HEK293 (cell line): ENCODE data around the gene MARCHF10.
A peak's percentile ranks its signal among the peaks of the same experiment; 100 is the strongest.

ENCODE experiments used
- BCL6B ChIP-seq: fragments of 450-650 bp; formaldehyde crosslinking; IDR thresholded peaks from 2 replicates; pipeline ENCODE4 v1.5.1; 2017; ENCODE audit warnings: missing biosample characterization, missing genetic modification characterization
- GLI4 ChIP-seq: fragments of 450-650 bp; formaldehyde crosslinking; IDR thresholded peaks from 2 replicates; pipeline ENCODE4 v1.5.1; 2016; ENCODE audit warnings: missing biosample characterization, missing genetic modification characterization
- GLIS1 ChIP-seq: fragments of 450-650 bp; formaldehyde crosslinking; IDR thresholded peaks from 2 replicates; pipeline ENCODE4 v1.5.1; 2016; ENCODE audit warnings: missing biosample characterization, missing genetic modification characterization
- IKZF3 ChIP-seq: fragments of 450-650 bp; IDR thresholded peaks from 2 replicates; pipeline ENCODE4 v1.5.0; 2018; ENCODE audit warnings: missing biosample characterization, mild to moderate bottlenecking, missing genetic modification characterization, moderate library complexity
- KLF7 ChIP-seq: fragments of 450-650 bp; formaldehyde crosslinking; IDR thresholded peaks from 2 replicates; pipeline ENCODE4 v1.5.1; 2016; ENCODE audit warnings: missing biosample characterization, missing genetic modification characterization, borderline replicate concordance
- MYNN ChIP-seq: fragments of 450-650 bp; formaldehyde crosslinking; IDR thresholded peaks from 2 replicates; pipeline ENCODE4 v1.5.1; 2016; ENCODE audit warnings: missing biosample characterization, missing genetic modification characterization, borderline replicate concordance
- PRDM2 ChIP-seq: fragments of 450-650 bp; formaldehyde crosslinking; IDR thresholded peaks from 2 replicates; pipeline ENCODE4 v1.5.1; 2016; ENCODE audit warnings: missing biosample characterization, missing genetic modification characterization, borderline replicate concordance
- PRDM6 ChIP-seq: fragments of 450-650 bp; formaldehyde crosslinking; IDR thresholded peaks from 2 replicates; pipeline ENCODE4 v1.5.1; 2017; ENCODE audit warnings: missing biosample characterization, missing genetic modification characterization
- SALL2 ChIP-seq: fragments of 450-650 bp; formaldehyde crosslinking; IDR thresholded peaks from 2 replicates; pipeline ENCODE4 v1.5.0; 2017; ENCODE audit warnings: missing biosample characterization, mild to moderate bottlenecking, missing genetic modification characterization, borderline replicate concordance
- ZBTB6 ChIP-seq: fragments of 450-650 bp; formaldehyde crosslinking; IDR thresholded peaks from 2 replicates; pipeline ENCODE4 v1.5.1; 2017; ENCODE audit warnings: missing biosample characterization, missing genetic modification characterization
- ZNF18 ChIP-seq: fragments of 450-650 bp; formaldehyde crosslinking; IDR thresholded peaks from 2 replicates; pipeline ENCODE4 v1.5.1; 2016; ENCODE audit warnings: missing biosample characterization, missing genetic modification characterization
- ZNF19 ChIP-seq: fragments of 450-650 bp; formaldehyde crosslinking; IDR thresholded peaks from 2 replicates; pipeline ENCODE4; 2016; ENCODE audit warnings: missing biosample characterization, missing genetic modification characterization, low read depth
- ZNF239 ChIP-seq: fragments of 450-650 bp; formaldehyde crosslinking; IDR thresholded peaks from 2 replicates; pipeline ENCODE4 v1.5.1; 2016; ENCODE audit warnings: missing biosample characterization, missing genetic modification characterization
- ZNF311 ChIP-seq: fragments of 450-650 bp; formaldehyde crosslinking; IDR thresholded peaks from 2 replicates; pipeline ENCODE4 v1.5.1; 2017; ENCODE audit warnings: missing biosample characterization, missing genetic modification characterization, borderline replicate concordance
- ZNF391 ChIP-seq: fragments of 450-650 bp; formaldehyde crosslinking; IDR thresholded peaks from 2 replicates; pipeline ENCODE4 v1.5.1; 2016; ENCODE audit warnings: low read depth, missing biosample characterization, missing genetic modification characterization, borderline replicate concordance
- ZNF48 ChIP-seq: fragments of 450-650 bp; formaldehyde crosslinking; IDR thresholded peaks from 2 replicates; pipeline ENCODE4 v1.5.1; 2016; ENCODE audit warnings: missing biosample characterization, missing genetic modification characterization
- ZNF510 ChIP-seq: fragments of 450-650 bp; formaldehyde crosslinking; IDR thresholded peaks from 2 replicates; pipeline ENCODE4 v1.5.1; 2018; ENCODE audit warnings: mild to moderate bottlenecking, missing genetic modification characterization, missing biosample characterization; ENCODE audit not compliant: insufficient replicate concordance
- ZNF544 ChIP-seq: fragments of 450-650 bp; formaldehyde crosslinking; IDR thresholded peaks from 2 replicates; pipeline ENCODE4 v1.5.0; 2017; ENCODE audit warnings: missing biosample characterization, missing genetic modification characterization
- ZNF549 ChIP-seq: fragments of 450-650 bp; IDR thresholded peaks from 2 replicates; pipeline ENCODE4 v1.5.1; 2018; ENCODE audit warnings: missing biosample characterization, missing genetic modification characterization, mild to moderate bottlenecking, inconsistent platforms, moderate library complexity
- ZNF571 ChIP-seq: fragments of 450-650 bp; formaldehyde crosslinking; IDR thresholded peaks from 2 replicates; pipeline ENCODE4 v1.5.0; 2017; ENCODE audit warnings: missing biosample characterization, missing genetic modification characterization
- ZNF658 ChIP-seq: fragments of 450-650 bp; formaldehyde crosslinking; IDR thresholded peaks from 2 replicates; pipeline ENCODE4; 2016; ENCODE audit warnings: missing biosample characterization, missing genetic modification characterization
- ZNF692 ChIP-seq: fragments of 450-650 bp; formaldehyde crosslinking; IDR thresholded peaks from 2 replicates; pipeline ENCODE4 v1.5.1; 2016; ENCODE audit warnings: missing biosample characterization, missing genetic modification characterization
- ZNF701 ChIP-seq: fragments of 450-650 bp; formaldehyde crosslinking; IDR thresholded peaks from 2 replicates; pipeline ENCODE4 v1.5.1; 2016; ENCODE audit warnings: missing biosample characterization, missing genetic modification characterization

Gene MARCHF10

GRCh38 chr17:62704381-62704971, 103.6 kb downstream of the MARCHF10 start (continued):
- peak; percentile 84 for TF ChIP-seq ZNF692 (tag by site-specific recombination)
- TF ChIP-seq MYNN, result no peak
- no peak for TF ChIP-seq IKZF3 (tag by site-specific recombination)
- TF ChIP-seq ZNF391, result no peak
- no peak for TF ChIP-seq GLI4 (tag by site-specific recombination)
- TF ChIP-seq ZBTB6 (tag by site-specific recombination), result no peak
- no peak for TF ChIP-seq SALL2 (tag by site-specific recombination)
- no peak for TF ChIP-seq ZNF701
- TF ChIP-seq ZNF510 (tag by site-specific recombination), result no peak
- no peak for TF ChIP-seq ZNF48 (tag by site-specific recombination)
- TF ChIP-seq ZNF571 (tag by site-specific recombination), result no peak
- no peak for TF ChIP-seq ZNF544 (tag by site-specific recombination)
- peak; percentile 65 for TF ChIP-seq GLIS1
- TF ChIP-seq PRDM2 (tag by site-specific recombination), result no peak
- no peak for TF ChIP-seq PRDM6
- TF ChIP-seq ZNF549 (tag by site-specific recombination), result no peak
- TF ChIP-seq KLF7 (tag by site-specific recombination), result peak; percentile 69; the same call in 1 of the 2 replicates
- no peak for TF ChIP-seq ZNF658 (tag by site-specific recombination)
- TF ChIP-seq ZNF239 (tag by site-specific recombination), result no peak
- no peak for TF ChIP-seq BCL6B (tag by site-specific recombination)
- no peak for TF ChIP-seq ZNF19
- peak; percentile 88 for TF ChIP-seq ZNF18 (tag by site-specific recombination)
- TF ChIP-seq ZNF311, result no peak
